Posterior cingulate gyrus (tissue), 11 donors: ENCODE data around the gene PLA2R1.
A peak's percentile ranks its signal among the peaks of the same experiment; 100 is the strongest.
"Not testable (repeated sequence)": the region's sequence is repeated elsewhere in the genome, so short reads cannot be mapped to it uniquely, and the experiment has no call there.

ENCODE experiments used
- DNase-seq, 10 donors: peaks; one replicate each; pipeline versions ENCODE4 v3.0.0 to v3.0.0-alpha.2; 2020 to 2021; ENCODE audit warnings: mixed read lengths in 3 of 10
- intact Hi-C: fragments of 100-400 bp; cut with DNase I; formaldehyde crosslinking; loops from one replicate; pipeline ENCODE4 v1.15.1; 2023

PLA2R1 gene

GRCh38 chr2:159987181-159987580 lies 75.2 kb downstream of the PLA2R1 start:
- intact Hi-C loops = no loop called here
- no peak for DNase-seq

GRCh38 chr2:159985656-159986055 lies 76.8 kb downstream of the PLA2R1 start:
- DNase-seq = no peak
- intact Hi-C loops = no loop called here

GRCh38 chr2:159984034-159984433 lies 78.4 kb downstream of the PLA2R1 start:
- no peak for DNase-seq
- intact Hi-C loops = no loop called here

GRCh38 chr2:159982842-159983785 lies 79.3 kb downstream of the PLA2R1 start:
- DNase-seq = no peak

GRCh38 chr2:159982270-159982669 lies 80.1 kb downstream of the PLA2R1 start:
- DNase-seq = no peak
- intact Hi-C loops = no loop called here

More at GRCh38 chr2:159982842-159983785, 79.3 kb downstream of the PLA2R1 start:
- intact Hi-C loops = no loop called here

- intact Hi-C loops = no loop called here
- DNase-seq = no peak
Measured at GRCh38 chr2:159976527-159977160, 85.8 kb downstream of the PLA2R1 start.

- intact Hi-C loops = no loop called here
- no peak for DNase-seq
Measured at GRCh38 chr2:159973325-159973724, 89.1 kb downstream of the PLA2R1 start.

GRCh38 chr2:159971365-159972152 lies 90.9 kb downstream of the PLA2R1 start:
- intact Hi-C loops = no loop called here
- DNase-seq = no peak

GRCh38 chr2:159970548-159970947 lies 91.9 kb downstream of the PLA2R1 start:
- DNase-seq, intact Hi-C loops: not testable (repeated sequence)

- intact Hi-C loops = loop anchor here (5.0 kb wide), 1 partner anchor 1066 kb away; no protein-coding TSS in a partner anchor
- peak in 3 of 10 donors; percentile 14 to 28 (median 16) for DNase-seq
Measured at GRCh38 chr2:159968279-159968900, 94.0 kb downstream of the PLA2R1 start.

GRCh38 chr2:159963700-159964099 lies 98.7 kb downstream of the PLA2R1 start:
- DNase-seq = no peak
- intact Hi-C loops = no loop called here

- intact Hi-C loops, DNase-seq: not testable (repeated sequence)
Measured at GRCh38 chr2:159962513-159962912, 99.9 kb downstream of the PLA2R1 start.

- no peak for DNase-seq
- intact Hi-C loops = no loop called here
Measured at GRCh38 chr2:159961451-159961850, 101.0 kb downstream of the PLA2R1 start.

- no peak for DNase-seq
- intact Hi-C loops = no loop called here
Measured at GRCh38 chr2:159961037-159961436, 101.4 kb downstream of the PLA2R1 start.

- intact Hi-C loops = no loop called here
Measured at GRCh38 chr2:159960414-159960813, 102.0 kb downstream of the PLA2R1 start.

GRCh38 chr2:159959136-159959535 lies 103.3 kb downstream of the PLA2R1 start:
- DNase-seq = no peak
- intact Hi-C loops = no loop called here

More at GRCh38 chr2:159960414-159960813, 102.0 kb downstream of the PLA2R1 start:
- DNase-seq = no peak

GRCh38 chr2:159953136-159953823 lies 109.1 kb downstream of the PLA2R1 start:
- no peak for DNase-seq
- intact Hi-C loops = no loop called here

- intact Hi-C loops = no loop called here
- no peak for DNase-seq
Measured at GRCh38 chr2:159946326-159946999, 116.0 kb downstream of the PLA2R1 start.

- DNase-seq = no peak
- intact Hi-C loops = no loop called here
Measured at GRCh38 chr2:159944874-159945273, 117.5 kb downstream of the PLA2R1 start.
